Breast epithelium (tissue), 4 donors: ENCODE results near the gene ARHGEF3. TPM values are rescaled to one million over a fixed set of nuclear protein-coding genes. Genes with fewer than 3 reads are reported as not detected.

ENCODE experiments used
- DNase-seq, 2 donors: peaks; one replicate each; pipeline ENCODE4 v3.0.0-alpha.2; 2019; ENCODE audit warnings: low spot score in 2 of 2
- H3K27ac ChIP-seq, 2 donors: fragments of 200-600 bp; sonication (generic) in 1 of 2; one replicate each; pipeline ENCODE4 v1.5.1; 2016 to 2019; ENCODE audit warnings: mild to moderate bottlenecking in 1 of 2
- H3K27me3 ChIP-seq, 2 donors: fragments of 200-600 bp; sonication (generic) in 1 of 2; one replicate each; pipeline versions ENCODE4 v1.5.1 to v1.6.0; 2017 to 2019; ENCODE audit warnings: control low read depth in 1 of 2, mild to moderate bottlenecking in 1 of 2
- H3K36me3 ChIP-seq: fragments of 200-600 bp; one replicate; pipeline ENCODE4 v1.5.1; 2019
- H3K4me1 ChIP-seq, 2 donors: fragments of 200-600 bp; sonication (generic); one replicate each; pipeline ENCODE4 v1.5.1; 2016 to 2019; ENCODE audit warnings: control low read depth in 1 of 2
- H3K4me3 ChIP-seq, 3 donors: fragments of 200-600 bp; sonication (generic); 1 replicate in 2 of 3; 2 replicates in 1 of 3; pipeline ENCODE4 v1.5.1; 2016 to 2019; ENCODE audit warnings: mild to moderate bottlenecking in 3 of 3, moderate library complexity in 2 of 3
- H3K9me3 ChIP-seq, 2 donors: fragments of 200-600 bp; sonication (generic) in 1 of 2; one replicate each; pipeline ENCODE4 v1.5.1; 2016 to 2019; ENCODE audit warnings: control low read depth in 1 of 2
- POLR2A ChIP-seq: fragments of 450-650 bp; IDR thresholded peaks from one replicate; pipeline ENCODE4 v1.6.1; 2016; ENCODE audit warnings: antibody characterized with exemption, mild to moderate bottlenecking, moderate library complexity
- POLR2AphosphoS5 ChIP-seq, 3 donors: sonication (generic); formaldehyde crosslinking; IDR thresholded peaks; one replicate each; pipeline ENCODE4 v1.6.1; 2017; ENCODE audit warnings: antibody characterized with exemption in 3 of 3
- intact Hi-C: fragments of 100-400 bp; cut with DNase I; formaldehyde crosslinking; loops from one replicate; pipeline ENCODE4 v1.15.1; 2023; ENCODE audit warnings: low total_unique reads
- total RNA-seq, 3 donors: library from RNA; depleted of rRNA; stranded (reverse); fragments of >200 nt; gene quantifications; one replicate each; pipeline ENCODE4 v1.1.0, GENCODE V29; 2016
- TF ChIP-seq, protein P1 (sequence below), 3 donors: fragments of 450-650 bp; IDR thresholded peaks; one replicate each; pipeline ENCODE4 v1.5.1; 2016 to 2017; ENCODE audit warnings: antibody characterized with exemption in 3 of 3, mild to moderate bottlenecking in 3 of 3, moderate library complexity in 3 of 3

ARHGEF3 gene
- total RNA-seq, 3 donors from 2014 or later = 11.0 to 45.4 (median 25.2) TPM

DNA sequence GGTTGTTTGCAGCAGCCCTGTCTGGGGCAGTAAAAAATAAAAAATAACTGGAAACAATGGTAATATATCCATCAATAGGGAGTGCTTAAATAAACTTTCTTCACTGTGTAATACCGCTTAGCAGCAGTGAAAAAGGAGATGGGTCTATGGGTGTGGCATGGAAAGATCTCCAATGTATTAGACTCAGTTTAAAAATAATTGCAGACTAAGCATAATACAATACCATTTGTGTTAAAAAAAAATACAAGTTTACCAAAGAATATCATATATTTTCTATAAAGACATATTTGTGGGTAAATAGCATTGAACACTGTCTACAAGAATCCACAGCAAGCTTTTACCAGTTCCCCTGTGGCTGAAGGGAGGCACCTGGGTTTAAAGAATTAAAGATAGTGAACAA, 1.0 kb upstream of the ARHGEF3 start:
- no peak for TF ChIP-seq POLR2A
- H3K4me3 ChIP-seq = no peak overlapping the region
- intact Hi-C loops = no loop called here
- H3K9me3 ChIP-seq = no peaks in the 10 kb centered on the region
- DNase-seq = no peak
- no peaks in the 10 kb centered on the region for H3K36me3 ChIP-seq
- H3K27me3 ChIP-seq = no peaks in the 10 kb centered on the region
- no peak overlapping the region for H3K27ac ChIP-seq
- peaks cover 5 to 7% of the 10 kb centered on the region in 2 donors for H3K4me1 ChIP-seq

DNA sequence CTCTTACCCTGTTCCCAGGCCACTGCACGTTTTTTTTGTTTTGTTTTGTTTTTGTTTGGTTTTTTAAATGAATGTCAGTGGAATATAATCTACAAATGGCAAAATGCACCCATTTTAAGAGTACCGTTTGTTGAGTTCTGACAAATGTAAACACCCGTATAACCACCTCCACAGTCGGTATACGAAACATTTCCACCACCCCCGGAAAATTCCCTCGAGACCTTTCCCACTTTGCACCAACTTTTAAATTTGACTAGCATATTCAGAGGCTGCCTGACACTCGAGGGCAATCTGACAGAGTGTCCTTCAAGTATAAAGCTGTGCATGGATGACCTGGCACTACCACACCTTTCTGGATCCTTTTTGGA, 613 bp upstream of the ARHGEF3 start:
- intact Hi-C loops = no loop called here
- Histone ChIP-seq H3K9me3 (no peaks in the 10 kb centered on the region), H3K4me3 (peak overlapping the region; percentile 66 to 91 (median 79)), H3K27ac (peak overlapping the region in 1 of 2 donors; percentile 77), H3K27me3 (no peaks in the 10 kb centered on the region), H3K4me1 (peaks cover 5 to 7% of the 10 kb centered on the region in 2 donors), H3K36me3 (no peaks in the 10 kb centered on the region)
- DNase-seq = no peak
- TF ChIP-seq, protein P1, sequence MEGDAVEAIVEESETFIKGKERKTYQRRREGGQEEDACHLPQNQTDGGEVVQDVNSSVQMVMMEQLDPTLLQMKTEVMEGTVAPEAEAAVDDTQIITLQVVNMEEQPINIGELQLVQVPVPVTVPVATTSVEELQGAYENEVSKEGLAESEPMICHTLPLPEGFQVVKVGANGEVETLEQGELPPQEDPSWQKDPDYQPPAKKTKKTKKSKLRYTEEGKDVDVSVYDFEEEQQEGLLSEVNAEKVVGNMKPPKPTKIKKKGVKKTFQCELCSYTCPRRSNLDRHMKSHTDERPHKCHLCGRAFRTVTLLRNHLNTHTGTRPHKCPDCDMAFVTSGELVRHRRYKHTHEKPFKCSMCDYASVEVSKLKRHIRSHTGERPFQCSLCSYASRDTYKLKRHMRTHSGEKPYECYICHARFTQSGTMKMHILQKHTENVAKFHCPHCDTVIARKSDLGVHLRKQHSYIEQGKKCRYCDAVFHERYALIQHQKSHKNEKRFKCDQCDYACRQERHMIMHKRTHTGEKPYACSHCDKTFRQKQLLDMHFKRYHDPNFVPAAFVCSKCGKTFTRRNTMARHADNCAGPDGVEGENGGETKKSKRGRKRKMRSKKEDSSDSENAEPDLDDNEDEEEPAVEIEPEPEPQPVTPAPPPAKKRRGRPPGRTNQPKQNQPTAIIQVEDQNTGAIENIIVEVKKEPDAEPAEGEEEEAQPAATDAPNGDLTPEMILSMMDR (IDR thresholded peaks at IDR 0.05) = no peak
- TF ChIP-seq POLR2A (no peak), POLR2AphosphoS5 (IDR thresholded peaks at IDR 0.05) (no peak)

DNA sequence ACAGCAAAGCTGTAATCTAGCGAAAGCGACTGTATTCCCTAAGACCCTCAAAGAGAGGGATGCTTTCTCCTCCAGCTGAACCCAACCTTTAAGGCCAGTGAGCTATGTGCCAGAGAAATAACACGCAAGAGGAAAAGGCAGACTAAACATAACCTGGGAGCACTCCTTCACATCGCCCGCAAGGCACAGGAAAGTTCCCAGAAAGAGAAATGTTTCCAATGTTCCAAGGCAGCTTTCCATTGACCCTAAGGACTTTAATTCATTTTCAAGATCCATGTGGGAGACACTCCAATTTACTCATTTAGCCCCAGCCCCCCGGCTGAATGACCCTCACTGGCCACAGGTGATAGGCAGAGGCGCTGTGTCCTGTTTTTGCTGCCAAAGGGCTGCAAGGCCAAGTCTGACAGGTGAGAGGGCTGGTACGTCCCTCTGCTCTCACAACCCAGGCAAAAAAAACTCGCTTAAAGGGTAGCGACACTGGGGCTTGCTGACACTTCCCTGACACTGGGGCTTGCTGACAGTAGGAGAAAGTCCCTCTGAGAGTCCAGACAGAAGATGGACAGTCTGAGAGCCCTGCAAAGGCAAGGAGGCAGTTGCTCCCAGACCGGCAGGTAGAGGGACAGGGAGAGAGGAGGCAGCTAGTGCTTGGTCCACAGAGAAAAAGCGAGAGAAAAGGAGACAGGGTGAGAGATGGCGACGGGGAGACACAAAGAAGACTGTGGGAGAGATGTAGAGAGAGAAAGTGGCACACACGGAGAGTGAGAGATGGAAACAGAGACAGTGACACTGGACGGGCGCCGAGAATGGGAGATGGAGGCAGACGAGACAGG, 702 bp downstream of the ARHGEF3 start:
- DNase-seq = no peak
- Histone ChIP-seq H3K4me3 (peak overlapping the region; percentile 66 to 91 (median 79)), H3K9me3 (no peaks in the 10 kb centered on the region), H3K27ac (peak overlapping the region; percentile 74 to 77), H3K4me1 (peaks cover 5 to 7% of the 10 kb centered on the region in 2 donors), H3K27me3 (no peaks in the 10 kb centered on the region), H3K36me3 (no peaks in the 10 kb centered on the region)
- intact Hi-C loops = no loop called here
- TF ChIP-seq, protein P1 (IDR thresholded peaks at IDR 0.05) = peak in 1 of 3 donors; percentile 9
- TF ChIP-seq POLR2A = no peak

DNA sequence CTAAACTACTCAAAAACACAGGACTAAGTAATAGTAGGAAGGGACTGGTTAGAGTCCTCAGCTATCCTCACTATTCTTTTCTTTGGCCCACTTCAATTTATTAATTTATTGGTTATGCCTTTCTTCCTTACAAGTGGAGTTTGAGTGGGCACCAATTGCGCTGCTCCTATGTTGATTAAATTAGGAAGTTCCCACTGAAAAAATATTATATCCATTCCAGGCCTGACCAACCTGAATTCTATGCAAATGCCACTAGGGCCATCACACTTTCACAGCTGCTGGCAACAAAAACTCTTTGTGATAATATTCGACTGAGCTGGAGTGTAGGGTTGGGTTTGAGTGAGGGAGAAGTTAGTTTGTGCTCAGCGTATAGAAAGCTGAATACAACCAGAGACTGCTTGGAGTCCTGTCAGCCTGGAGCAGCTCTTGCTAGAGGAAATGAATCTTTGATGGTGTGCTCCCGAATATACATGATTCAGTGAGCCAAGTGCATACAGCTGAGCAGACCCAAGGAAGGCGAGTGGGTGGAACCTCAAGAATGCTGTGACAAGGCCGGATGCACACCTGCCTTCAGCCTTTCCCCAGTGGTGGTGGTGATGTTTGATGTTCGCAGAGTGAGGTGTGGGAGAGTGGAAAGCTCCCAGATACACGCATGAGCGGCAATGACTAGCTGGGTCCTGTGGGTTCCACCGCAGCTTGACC, 1.5 kb downstream of the ARHGEF3 start:
- Histone ChIP-seq H3K36me3 (no peaks in the 10 kb centered on the region), H3K27ac (peak overlapping the region; percentile 74 to 77), H3K27me3 (no peaks in the 10 kb centered on the region), H3K9me3 (no peaks in the 10 kb centered on the region), H3K4me3 (peak overlapping the region; percentile 66 to 91 (median 79)), H3K4me1 (peaks cover 5 to 7% of the 10 kb centered on the region in 2 donors)
- intact Hi-C loops = no loop called here
- no peak for DNase-seq
- TF ChIP-seq, protein P1 (IDR thresholded peaks at IDR 0.05) = no peak
- TF ChIP-seq POLR2AphosphoS5 (IDR thresholded peaks at IDR 0.05) (no peak), POLR2A (no peak)

DNA sequence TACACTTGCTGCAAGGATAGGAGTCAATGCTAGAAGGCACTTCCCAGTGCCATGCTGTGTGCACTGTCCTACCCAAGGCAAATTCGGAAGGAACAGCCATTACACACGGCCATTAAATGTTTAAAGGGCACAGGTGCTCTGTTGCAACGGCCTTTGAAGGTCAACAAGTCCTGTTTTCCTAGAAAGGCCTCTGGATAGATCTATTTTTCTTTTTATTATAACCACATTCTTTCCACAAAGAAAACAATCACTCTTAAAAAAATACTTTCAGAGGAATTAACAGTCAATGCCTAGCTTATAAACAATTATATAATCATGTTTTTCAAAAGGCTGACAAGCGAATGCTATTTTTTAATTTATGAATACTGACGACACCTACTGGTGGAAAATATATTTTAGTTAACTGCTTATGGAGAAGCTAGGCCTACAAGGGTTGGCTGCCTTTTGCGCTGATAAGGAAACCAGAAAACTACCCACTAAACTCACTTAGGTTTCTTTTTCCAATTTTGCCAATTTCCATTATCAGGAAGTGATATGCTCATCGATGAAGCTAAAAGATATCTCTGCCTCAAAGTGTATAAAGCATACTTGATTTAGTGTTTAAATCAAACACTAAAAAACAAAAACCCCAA, 2.4 kb downstream of the ARHGEF3 start:
- intact Hi-C loops = no loop called here

More for the DNA sequence above, 2.4 kb downstream of the ARHGEF3 start:
- Histone ChIP-seq H3K9me3 (no peaks in the 10 kb centered on the region), H3K27me3 (no peaks in the 10 kb centered on the region), H3K4me1 (peaks cover 5 to 7% of the 10 kb centered on the region in 2 donors), H3K36me3 (no peaks in the 10 kb centered on the region), H3K27ac (peak overlapping the region; percentile 74 to 77), H3K4me3 (peak overlapping the region; percentile 20 to 91 (median 79))
- TF ChIP-seq, protein P1 (IDR thresholded peaks at IDR 0.05) = peak; percentile 67 to 90 (median 84)
- TF ChIP-seq POLR2AphosphoS5 (IDR thresholded peaks at IDR 0.05) (no peak), POLR2A (no peak)
- DNase-seq = no peak
